ENCODE data around the gene ZNF615.
A peak's percentile ranks its signal among the peaks of the same experiment; 100 is the strongest.
"Not testable (repeated sequence)": the region's sequence is repeated elsewhere in the genome, so short reads cannot be mapped to it uniquely, and the experiment has no call there.

The ZNF615 gene

DNA sequence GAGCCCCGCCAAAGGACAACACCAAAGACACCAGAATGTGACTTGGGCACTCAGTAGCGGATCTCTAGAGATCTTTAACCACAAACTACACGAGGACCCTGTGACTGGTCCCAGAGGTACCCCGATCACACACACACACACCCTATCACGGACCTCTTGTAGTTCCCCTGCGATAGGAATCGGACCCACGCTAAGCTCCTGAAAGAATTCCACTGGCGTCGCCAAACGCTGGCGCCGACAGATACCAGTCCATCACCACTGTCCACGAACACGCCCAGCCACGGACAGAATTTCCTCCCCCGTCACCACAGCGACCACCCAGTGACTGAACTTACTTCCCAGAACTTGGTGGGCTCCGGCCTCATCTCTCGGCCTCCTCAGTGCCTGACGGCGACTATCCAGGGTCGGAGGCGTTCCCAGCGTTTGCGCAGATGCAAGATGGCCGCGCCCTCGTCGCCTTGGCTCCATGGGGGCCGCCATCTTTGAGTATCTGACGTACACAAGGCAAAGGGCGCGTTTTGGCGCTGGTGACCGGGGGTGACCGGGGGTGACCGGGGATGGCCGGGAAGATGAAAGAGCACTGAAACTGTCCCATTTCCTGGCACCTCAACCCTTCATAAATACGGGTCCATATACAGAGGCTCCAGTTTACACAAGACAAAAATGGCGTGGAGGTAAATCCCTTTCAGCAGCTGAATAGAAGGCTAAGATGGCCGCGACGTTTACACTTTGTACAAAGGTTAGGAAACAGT, at the start of gene ZNF615:
Gene ZNF615 (minus strand): TSS at position 406 of the 752 bp plus-strand sequence. CDS start 4,500 bp downstream, outside the sequence.
- DNase-seq (ENCODE audit: low read depth in 2 of 2), result peak; percentile 75 to 80

DNA sequence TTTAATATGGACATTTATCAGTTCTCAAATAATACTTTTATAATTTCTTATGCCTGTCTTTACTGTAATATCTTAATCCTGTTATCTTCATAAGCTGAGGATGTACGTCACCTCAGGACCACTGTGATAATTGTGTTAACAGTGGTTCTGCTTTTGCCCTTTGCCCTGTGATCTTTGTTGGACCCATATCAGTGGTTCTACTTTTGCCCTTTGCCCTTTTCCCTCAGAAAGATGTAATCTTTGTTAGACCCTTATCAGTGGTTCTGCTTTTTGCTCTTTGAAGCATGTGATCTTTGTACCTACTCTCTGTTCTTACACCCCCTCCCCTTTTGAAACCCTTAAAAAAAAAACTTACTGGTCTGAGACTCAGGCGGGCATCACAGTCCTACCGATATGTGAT, 48.5 kb upstream of the ZNF615 start:
- DNase-seq (ENCODE audit: low read depth in 2 of 2), result not testable (repeated sequence)

DNA sequence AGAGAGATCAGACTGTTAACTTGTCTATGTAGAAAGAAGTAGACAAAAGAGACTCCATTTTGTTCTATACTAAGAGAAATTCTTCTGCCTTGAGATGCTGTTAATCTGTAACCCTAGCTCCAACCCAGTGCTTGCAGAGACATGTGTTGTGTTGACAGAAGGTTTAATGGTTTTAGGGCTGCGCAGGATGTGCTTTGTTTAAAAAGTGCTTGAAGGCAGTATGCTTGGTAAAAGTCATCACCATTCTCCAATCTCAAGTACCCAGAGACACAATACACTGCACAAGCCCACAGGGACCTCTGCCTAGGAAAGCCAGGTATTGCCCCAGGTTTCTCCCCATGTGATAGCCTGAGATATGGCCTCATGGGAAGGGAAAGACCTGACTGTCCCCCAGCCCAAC, 43.7 kb upstream of the ZNF615 start:
- DNase-seq (ENCODE audit: low read depth in 2 of 2), result not testable (repeated sequence)

DNA sequence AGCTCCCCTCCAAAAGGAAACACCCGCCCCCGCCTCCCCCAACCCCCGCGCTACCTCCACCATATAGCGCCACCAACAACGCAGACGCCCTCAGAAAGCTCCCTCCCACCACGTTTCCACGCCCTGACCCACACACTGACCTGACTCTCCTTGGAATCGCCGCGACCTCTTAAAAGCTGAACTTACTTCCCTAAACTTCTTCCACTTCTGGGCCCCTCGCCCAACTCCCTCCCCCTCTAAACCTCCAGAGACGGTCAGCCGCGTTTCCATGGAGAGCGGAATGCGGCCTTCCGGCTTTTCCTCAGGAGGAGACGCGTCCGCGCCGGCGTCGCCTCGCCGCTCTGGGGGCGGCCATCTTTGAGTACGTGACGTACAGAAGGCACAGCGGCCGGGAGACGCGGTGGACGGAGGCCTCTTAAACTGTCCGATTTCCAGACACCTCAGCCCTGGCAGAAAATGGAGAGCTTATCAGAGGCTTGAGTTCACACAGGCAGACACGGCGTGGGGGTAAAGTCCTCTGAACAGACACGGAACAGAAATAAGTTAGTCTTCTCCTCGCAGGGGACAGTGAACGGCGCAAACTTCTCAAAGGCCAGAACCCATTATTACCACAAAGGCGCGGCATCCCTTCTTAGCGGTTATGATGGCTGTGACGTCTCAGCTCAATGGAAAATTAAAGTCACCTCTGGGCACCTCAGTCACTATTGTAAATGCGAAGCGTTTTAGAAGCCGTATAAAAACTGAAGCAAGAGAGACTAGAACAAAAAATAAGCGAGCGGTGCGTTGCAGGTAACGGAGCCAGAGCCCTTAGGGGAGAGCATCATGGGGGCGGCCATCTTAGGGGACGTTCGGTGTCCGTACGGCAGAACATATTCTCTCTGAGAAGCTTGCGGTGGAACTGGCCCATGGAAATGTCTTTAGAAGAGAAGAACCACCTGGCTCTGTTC, 40.8 kb upstream of the ZNF615 start, which contains the start of gene ZNF432:
Gene ZNF432 (minus strand): TSS at position 284 of the 947 bp plus-strand sequence. CDS start 1,970 bp downstream, outside the sequence.
- peak; percentile 62 to 63 for DNase-seq (ENCODE audit: low read depth in 2 of 2)

DNA sequence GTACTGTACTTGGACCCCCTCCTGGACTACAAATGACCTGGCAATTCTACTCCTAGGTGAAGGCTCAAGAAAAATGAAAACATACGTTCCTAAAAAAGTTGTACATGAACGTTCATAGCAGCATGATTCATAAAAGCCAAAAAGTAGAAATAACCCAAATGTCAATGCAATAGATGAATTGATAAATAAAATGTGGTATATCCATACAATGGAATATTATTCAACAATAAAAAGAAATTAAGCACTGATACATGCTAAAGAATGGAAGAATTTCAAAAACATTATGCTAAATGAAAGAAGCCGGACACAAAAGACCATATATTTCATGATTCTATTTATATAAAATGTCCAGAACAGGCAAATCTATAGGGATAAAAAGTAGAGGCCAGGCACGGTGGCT, 31.2 kb upstream of the ZNF615 start:
- DNase-seq (ENCODE audit: low read depth in 2 of 2), result no peak

DNA sequence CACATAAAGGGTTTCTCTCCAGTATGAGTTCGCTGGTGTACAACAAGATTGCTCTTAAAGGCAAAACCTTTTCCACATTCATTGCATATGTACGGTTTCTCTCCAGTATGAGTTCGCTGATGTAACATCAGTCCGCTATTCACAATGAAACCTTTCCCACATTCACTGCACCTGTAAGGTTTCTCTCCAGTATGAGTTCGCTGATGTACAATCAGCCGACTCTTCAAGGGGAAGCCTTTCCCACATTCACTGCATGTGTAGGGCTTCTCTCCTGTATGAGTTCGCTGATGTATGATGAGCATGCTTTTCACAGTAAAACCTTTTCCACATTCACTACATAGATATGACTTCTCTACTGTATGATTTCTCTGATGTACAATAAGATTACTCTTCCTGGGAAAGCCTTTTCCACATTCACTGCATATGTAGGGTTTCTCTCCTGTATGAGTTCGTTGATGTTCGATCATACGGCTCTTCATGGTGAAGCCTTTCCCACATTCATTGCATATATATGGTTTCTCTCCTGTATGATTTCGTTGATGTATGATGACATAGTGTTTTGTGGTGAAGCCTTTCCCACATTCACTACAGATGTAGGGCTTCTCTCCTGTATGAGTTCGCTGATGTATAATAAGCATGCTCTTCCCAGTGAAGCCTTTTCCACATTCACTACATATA, 26.2 kb upstream of the ZNF615 start:
- DNase-seq (ENCODE audit: low read depth in 2 of 2), result no peak

DNA sequence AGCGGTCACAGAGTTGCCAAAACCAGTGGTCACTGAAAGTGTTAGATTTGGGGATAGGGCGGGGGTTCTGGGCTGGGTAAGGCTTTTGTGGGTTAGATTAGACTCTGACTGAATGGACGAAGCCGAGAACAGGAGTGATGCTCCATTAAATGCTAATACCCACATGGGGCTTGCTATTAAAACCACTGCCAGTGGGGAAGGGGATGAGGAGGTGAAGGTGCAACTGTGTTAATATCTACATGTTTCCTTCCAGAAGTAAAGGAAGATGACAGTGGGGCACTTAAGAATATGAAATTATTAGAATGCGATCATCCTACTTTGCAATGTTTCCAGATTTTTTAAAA, 20.7 kb upstream of the ZNF615 start:
- no peak for DNase-seq (ENCODE audit: low read depth in 2 of 2)

DNA sequence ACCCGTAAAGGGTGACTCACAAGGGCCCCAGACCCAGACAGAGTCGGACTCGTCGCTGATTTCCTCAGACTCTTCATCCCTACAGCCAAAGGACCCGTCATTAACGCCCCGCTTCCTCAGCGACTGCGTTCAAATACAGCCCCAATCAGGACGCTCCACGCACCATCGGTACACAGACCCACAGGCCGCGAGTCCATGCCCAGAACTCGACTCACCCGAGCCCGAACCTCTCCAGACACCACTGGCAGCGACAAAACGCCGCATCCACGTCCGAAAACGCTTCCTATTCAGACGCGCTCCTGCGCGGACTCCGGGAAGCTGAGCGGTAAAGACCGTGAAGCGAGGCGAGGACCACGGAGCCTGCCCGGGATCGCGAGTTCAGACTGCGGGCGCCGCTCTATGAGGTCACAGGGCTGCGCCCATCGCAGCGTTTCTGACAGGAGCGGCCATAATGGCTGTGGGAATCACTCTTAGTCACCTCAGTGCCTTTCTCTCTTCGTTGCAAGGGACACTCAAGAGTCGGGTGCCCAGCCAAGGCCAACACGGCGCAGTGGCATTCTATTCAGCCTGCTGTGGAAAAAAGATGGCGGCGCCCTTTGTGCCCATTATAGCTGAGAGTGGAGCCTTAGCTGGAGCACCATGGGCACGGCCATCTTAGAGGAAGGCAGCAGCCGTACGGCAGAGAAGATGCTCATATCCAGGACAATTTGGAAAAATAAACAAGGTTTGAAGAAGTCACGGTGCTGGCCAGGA, 20.2 kb upstream of the ZNF615 start, which contains the start of gene ZNF614:
Gene ZNF614 (minus strand): TSS at position 353 of the 753 bp plus-strand sequence. CDS start 2,634 bp downstream, outside the sequence.
- peak; percentile 56 to 75 for DNase-seq (ENCODE audit: low read depth in 2 of 2)

DNA sequence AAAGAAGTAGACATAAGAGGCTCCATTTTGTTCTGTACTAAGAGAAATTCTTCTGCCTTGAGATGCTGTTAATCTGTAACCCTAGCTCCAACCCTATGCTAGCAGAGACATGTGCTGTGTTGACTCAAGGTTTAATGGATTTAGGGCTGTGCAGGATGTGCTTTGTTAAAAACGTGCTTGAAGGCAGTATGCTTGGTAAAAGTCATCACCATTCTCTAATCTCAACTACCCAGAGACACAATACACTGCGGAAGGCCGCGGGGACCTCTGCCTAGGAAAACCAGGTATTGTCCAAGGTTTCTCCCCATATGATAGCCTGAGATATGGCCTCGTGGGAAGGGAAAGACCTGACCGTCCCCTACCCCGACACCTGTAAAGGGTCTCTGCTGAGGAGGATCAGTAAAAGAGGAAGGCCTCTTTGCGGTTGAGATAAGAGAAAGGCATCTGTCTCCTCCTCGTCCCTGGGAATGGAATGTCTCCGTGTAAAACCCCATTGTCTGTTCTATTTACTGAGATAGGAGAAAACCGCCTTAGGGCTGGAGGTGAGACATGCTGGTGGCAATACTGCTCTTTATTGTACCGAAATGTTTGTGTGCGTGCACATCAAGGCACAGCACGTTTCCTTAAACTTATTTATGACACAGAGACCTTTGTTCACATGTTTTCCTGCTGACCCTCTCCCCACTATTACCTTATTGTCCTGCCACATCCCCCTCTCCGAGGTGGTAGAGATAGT, 18.4 kb upstream of the ZNF615 start:
- not testable (repeated sequence) for DNase-seq (ENCODE audit: low read depth in 2 of 2)

DNA sequence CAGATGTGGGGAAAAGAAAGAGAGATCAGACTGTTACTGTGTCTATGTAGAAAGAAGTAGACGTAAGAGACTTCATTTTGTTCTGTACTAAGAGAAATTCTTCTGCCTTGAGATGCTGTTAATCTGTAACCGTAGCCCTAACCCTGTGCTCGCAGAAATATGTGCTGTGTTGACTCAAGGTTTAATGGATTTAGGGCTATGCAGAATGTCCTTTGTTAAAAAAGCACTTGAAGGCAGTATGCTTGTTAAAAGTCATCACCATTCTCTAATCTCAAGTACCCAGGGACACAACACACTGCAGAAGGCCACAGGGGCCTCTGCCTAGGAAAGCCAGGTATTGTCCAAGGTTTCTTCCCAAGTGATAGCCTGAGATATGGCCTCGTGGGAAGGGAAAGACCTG, 16.5 kb upstream of the ZNF615 start:
- DNase-seq (ENCODE audit: low read depth in 2 of 2), result not testable (repeated sequence)

DNA sequence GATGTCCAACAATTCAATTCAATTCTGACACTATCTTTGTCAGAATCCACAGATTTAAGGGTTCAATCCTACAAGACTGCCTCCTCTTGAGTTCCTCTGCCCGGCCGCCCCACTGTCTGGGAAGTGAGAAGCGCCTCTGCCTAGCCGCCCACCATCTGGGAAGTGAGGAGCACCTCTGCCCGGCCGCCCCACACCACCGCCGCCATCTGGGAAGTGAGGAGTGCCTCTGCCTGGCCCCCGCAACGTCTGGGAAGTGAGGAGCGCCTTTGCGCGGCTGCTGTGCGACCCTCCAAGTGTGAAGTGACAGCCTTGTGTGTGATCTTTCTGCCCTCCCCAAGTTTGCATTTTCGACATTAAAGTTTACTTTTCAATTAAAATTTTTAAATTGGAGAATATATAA, 14.2 kb upstream of the ZNF615 start:
- no peak for DNase-seq (ENCODE audit: low read depth in 2 of 2)

DNA sequence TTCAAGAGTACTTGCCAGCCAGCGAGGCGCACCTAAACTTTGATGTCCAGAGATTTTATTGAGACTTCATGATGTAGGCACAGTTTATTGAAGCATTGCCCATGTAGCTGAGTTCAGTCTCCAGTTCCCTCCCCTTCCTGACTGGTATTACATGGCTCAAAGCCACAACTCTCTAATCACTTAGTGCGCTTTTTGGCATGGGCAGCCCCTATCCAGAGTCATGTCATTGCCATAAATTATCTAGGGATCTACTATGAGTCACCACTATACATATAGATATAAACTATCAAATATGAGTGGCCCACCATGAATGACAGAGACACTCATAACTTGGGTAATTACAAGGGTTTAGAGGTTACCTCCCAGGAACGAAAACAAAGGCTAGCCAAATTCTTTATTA, 12.5 kb upstream of the ZNF615 start:
- DNase-seq (ENCODE audit: low read depth in 2 of 2), result no peak

DNA sequence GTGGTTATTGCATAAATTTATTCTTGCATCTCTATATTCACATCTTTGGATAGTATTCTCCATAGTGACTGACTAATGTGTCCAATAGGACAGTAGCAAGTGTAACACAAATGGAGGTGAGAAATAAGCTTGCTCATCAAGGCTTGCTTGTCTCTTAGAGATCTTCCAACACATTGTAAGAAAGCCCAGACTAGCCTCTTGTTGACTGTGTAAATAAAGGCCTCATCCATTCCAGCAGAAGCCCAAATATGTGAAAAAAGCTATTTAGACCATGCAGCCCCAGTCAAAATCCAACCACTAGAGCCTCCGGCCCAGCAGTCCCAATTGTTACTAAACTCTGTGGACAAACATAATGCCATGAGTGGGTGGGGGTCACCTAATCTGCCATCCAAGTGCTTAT, 2.7 kb upstream of the ZNF615 start:
- no peak for DNase-seq (ENCODE audit: low read depth in 2 of 2)

DNA sequence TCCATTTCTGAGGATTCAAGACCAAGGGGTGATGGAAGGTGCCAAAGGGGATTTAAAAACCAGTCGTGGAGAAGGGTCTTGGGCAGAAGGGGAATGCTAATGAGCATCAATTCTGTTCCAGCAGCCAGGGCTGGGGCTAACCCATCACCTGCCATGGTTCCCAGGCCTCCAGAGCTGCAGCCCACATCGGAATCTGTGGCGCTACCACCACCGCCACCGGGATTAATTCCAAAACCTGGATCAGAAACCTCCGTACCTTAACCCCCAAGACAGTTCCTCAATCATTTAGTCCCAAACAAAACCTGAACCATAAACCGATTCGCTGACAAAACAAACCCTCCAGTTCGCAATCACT, 583 bp downstream of the ZNF615 start:
- DNase-seq (ENCODE audit: low read depth in 2 of 2), result no peak

DNA sequence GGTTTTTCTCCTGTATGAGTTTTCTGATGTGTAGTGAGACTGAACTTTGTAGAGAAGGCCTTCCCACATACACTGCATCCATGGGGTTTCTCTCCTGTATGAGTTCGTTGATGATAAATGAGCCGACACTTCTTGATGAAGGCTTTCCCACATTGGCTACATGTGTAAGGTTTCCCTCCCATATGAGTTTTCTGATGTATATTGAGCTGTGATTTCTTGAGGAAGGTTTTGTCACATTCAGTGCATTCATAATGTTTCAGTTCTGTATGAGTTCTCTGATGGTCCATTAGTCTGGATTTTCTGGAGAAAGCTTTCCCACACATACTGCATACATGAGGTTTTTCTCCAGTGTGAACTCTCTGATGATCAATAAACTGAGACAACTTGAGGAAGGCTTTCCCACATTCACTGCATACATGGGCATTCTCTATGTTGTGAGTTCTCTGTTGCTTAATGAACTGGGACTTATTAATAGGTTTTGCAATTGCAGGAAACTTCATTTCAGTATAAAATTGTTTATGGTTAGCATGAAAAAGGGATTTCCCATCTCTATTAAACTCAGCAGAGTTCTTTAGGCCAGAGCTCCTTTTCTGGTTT, 13.9 kb downstream of the ZNF615 start:
- DNase-seq (ENCODE audit: low read depth in 2 of 2), result no peak

DNA sequence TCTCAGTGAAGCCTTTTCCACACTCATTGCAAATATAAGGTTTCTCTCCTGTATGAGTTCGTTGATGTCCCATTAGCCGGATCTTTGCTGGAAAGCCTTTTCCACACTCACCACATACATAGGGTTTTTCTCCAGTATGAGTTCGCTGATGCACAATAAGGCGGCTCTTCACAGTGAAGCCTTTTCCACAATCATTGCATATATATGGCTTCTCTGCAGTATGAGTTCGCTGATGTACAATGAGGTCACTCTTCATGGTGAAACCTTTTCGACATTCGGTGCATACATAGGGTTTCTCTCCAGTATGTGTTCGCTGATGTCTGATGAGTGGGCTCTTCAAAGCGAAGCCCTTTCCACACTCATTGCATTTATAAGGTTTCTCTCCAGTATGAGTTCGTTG, 14.6 kb downstream of the ZNF615 start:
- DNase-seq (ENCODE audit: low read depth in 2 of 2), result no peak

DNA sequence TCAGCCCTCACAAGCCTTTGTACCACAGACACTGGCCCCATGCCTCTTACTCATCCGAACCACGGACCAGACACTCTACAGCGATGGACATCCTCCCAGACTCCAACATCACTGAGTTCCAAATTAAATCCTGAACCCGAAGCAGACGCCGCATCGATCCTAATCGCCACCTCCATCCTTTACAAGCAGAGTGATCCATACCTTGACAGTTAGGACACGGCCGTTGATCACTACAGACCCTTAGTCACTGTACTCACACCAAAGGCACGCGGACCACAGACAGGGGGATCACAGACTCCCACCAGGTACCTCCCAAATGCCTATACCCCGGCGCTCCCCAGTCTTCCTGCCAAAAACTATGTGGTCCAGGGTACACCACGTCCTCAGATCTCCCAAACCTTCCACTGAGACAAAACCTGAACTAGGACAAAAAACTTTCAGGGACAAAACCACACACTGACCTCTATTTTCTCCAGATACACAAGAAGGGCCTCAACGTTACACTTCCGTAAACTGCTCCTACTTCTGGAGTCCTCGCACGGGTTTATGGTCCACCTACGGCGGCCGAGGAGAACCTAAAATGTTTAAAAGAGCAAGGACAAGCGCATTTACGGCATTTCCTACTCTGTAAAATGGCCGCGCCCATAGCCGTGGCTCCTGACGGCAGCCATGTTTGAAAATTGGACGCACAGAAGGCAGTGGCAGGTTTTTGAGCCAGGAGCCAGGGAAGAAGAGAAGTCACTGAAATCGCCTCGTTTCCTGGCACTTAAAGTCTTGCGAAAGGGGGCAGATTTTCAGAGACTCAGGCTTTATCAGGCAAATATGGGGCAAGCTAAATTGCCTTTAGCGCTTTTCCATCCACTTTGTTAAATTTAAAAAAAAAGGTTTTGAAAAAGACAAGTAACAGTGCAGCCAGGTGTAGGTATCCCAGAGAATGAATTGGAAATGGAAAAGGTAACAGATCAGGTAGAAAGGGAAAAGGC, 21.4 kb downstream of the ZNF615 start, which contains the start of gene ZNF350:
Gene ZNF350 (minus strand): TSS at position 532 of the 983 bp plus-strand sequence. CDS start 12,480 bp downstream, outside the sequence.
- DNase-seq (ENCODE audit: low read depth in 2 of 2), result peak; percentile 68 to 82

DNA sequence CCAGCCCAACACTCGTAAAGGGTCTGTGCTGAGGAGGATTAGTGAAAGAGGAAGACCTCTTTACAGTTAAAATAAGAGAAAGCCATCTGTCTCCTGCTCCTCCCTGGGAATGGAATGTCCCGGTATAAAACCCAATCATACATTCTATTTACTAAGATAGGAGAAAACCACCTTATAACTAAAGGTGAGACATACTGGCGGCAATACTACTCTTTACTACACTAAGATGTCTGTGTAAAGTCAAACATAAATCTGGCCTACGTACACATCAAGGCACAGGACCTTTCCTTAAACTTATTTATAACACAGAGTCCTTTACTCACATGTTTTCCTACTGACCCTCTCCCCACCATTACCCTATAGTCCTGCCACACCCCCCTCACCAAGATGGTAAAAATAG, 24.6 kb downstream of the ZNF615 start:
- DNase-seq (ENCODE audit: low read depth in 2 of 2), result no peak

DNA sequence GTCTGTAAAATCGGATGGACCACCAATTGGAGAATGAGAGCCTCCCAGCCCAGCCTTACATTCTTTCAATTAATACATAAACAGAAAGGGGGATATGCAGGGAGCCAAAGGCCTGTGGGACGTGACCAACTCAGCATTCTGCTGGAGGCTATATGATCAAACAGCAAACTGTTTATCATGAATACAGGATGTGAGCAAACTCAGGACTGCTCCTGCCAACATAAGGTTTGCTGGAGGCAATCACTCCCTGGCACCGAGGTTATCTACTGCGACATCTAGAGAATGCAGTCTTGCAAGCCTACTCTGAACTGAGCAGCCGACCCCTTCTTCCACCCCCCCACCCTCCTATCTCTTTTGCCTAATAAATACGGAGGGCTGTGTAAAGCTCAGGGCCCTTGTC, 27.1 kb downstream of the ZNF615 start:
- not testable (repeated sequence) for DNase-seq (ENCODE audit: low read depth in 2 of 2)
